Peyer's patch (tissue), 4 donors: Measurements from ENCODE around the gene C11orf58. TPM values are rescaled to one million over a fixed set of nuclear protein-coding genes. Genes with fewer than 3 reads are reported as not detected.

Experiments
- DNase-seq, 3 donors: peaks; one replicate each; pipeline ENCODE4 v3.0.0-alpha.2; 2017 to 2019
- H3K27ac ChIP-seq, 4 donors: fragments of 200-600 bp; sonication (generic); one replicate each; pipeline ENCODE4 v1.5.1; 2016 to 2019
- H3K27me3 ChIP-seq, 2 donors: fragments of 200-600 bp; sonication (generic); one replicate each; pipeline ENCODE4 v1.5.1; 2019
- H3K36me3 ChIP-seq, 3 donors: fragments of 200-600 bp; sonication (generic); one replicate each; pipeline ENCODE4 v1.5.1; 2016 to 2019
- H3K4me1 ChIP-seq, 4 donors: fragments of 200-600 bp; sonication (generic); one replicate each; pipeline ENCODE4 v1.5.1; 2016 to 2019
- H3K4me3 ChIP-seq, 4 donors: fragments of 200-600 bp; sonication (generic); 1 replicate in 3 of 4; 2 replicates in 1 of 4; pipeline ENCODE4 v1.5.1; 2016 to 2019; ENCODE audit warnings: mild to moderate bottlenecking in 1 of 4
- H3K9me3 ChIP-seq, 4 donors: fragments of 200-600 bp; sonication (generic); one replicate each; pipeline ENCODE4 v1.5.1; 2016 to 2019; ENCODE audit warnings: mild to moderate bottlenecking in 1 of 4
- POLR2A ChIP-seq, 2 donors: fragments of 450-650 bp; IDR thresholded peaks; one replicate each; pipeline ENCODE4 v1.5.1; 2017; ENCODE audit warnings: antibody characterized with exemption in 2 of 2, mild to moderate bottlenecking in 2 of 2, moderate library complexity in 2 of 2
- total RNA-seq, 4 donors: library from RNA; depleted of rRNA; stranded (reverse); fragments of >200 nt; gene quantifications; one replicate each; pipeline ENCODE4 v1.1.0, GENCODE V29; 2016
- TF ChIP-seq, protein P1 (sequence below), 6 experiments: fragments of 450-650 bp in 4 of 6; fragments of 200-600 bp in 2 of 6; sonication (generic) in 1 of 6; IDR thresholded peaks; one replicate each; pipeline ENCODE4 v1.5.1; 2017 to 2019; ENCODE audit warnings: antibody characterized with exemption in 6 of 6, mild to moderate bottlenecking in 3 of 6, moderate library complexity in 1 of 6

Gene C11orf58
- total RNA-seq, 4 donors from 2014 or later, result 47.9 to 143 (median 80.3) TPM

DNA sequence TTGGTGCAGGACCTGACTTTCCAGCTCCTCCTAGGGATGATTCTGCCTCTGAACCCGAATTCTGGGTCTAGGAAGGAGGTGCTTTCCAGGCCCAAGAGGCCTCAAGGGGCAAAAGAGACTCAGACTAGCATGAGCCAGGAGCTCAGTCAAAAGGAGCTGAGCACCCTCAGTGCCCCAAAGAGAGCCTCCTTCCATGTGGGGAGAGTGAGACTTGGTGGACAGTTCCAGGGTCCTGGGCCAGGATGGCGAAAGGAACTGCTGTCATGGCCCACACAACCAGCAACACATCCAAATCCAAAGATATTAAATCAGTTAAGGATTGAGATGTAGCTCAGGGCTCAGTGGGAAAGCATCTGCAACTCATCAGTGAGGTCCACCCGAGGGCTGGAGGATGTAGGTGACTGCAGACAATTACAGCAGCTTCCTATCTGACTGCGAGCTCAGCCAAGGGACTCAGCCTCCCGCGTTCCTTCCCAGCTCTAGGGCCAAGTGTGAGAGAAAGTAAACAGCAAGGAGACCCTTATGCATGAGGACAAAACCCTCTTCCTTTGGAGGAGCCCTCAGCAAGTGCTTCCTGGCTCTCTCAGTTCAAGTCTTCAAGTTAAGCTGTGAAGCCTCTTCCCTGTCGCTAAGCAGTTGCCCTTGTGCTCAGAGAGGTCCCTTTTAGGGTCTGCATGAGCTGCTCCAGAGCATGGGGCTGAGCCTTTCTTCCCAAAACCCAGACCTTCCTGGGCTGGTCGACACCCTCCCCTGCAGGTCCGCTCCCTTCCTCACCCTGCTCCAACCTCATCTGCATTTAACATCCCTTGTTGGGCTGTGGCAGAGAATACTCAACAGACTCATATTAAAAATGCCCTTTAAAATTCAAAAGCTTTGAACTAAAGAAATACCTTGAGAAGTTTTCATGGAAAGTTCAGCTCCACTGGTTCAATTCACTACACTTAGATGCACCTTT is 35.8 kb downstream of the C11orf58 start:
- Histone ChIP-seq H3K4me1 (no peaks in the 10 kb centered on the region), H3K9me3 (no peaks in the 10 kb centered on the region), H3K4me3 (no peak overlapping the region), H3K36me3 (peaks cover 0 to 19% (median 0%) of the 10 kb centered on the region in 3 donors), H3K27me3 (no peaks in the 10 kb centered on the region), H3K27ac (no peak overlapping the region)
- no peak for DNase-seq
- TF ChIP-seq, protein P1, sequence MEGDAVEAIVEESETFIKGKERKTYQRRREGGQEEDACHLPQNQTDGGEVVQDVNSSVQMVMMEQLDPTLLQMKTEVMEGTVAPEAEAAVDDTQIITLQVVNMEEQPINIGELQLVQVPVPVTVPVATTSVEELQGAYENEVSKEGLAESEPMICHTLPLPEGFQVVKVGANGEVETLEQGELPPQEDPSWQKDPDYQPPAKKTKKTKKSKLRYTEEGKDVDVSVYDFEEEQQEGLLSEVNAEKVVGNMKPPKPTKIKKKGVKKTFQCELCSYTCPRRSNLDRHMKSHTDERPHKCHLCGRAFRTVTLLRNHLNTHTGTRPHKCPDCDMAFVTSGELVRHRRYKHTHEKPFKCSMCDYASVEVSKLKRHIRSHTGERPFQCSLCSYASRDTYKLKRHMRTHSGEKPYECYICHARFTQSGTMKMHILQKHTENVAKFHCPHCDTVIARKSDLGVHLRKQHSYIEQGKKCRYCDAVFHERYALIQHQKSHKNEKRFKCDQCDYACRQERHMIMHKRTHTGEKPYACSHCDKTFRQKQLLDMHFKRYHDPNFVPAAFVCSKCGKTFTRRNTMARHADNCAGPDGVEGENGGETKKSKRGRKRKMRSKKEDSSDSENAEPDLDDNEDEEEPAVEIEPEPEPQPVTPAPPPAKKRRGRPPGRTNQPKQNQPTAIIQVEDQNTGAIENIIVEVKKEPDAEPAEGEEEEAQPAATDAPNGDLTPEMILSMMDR (IDR thresholded peaks at IDR 0.05), result no peak
- no peak for TF ChIP-seq POLR2A (IDR thresholded peaks at IDR 0.05)

DNA sequence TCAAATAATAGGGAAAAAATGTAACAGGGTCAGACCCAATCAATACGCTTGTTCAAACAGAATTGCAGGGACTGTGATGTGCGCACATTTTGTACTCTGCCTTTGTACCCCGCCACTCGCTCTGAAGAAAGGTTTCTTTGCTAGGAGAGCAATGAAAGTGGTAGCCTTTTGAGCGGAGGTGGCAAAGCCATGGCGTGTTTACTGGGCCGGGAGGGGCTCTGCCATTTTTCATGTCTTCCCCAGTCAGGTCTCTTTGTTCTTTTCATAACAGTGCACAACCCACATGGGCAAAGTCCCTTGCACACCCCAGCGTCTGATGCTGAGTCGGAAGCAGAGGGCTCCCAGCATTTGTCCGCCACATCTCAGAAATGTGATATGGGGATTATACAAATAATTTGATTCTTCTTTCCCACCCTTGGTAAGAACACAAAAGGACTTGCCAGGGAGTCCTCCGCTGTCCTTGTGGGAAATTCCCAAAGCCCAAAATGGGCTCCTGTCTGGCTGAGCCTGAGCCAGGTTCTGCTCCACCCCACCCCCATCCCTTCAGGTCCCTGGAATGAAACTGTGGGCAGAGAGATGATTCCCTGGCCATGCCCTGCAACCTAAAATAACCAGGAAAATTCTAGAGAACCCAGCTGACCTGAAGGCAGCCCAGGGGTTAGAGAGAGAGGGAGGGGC is 36.6 kb downstream of the C11orf58 start:
- no peaks in the 10 kb centered on the region for H3K9me3 ChIP-seq
- H3K4me1 ChIP-seq, result no peaks in the 10 kb centered on the region
- no peak for DNase-seq
- TF ChIP-seq, protein P1 (IDR thresholded peaks at IDR 0.05), result no peak
- TF ChIP-seq POLR2A (IDR thresholded peaks at IDR 0.05), result no peak
- H3K27ac ChIP-seq, result no peak overlapping the region
- no peak overlapping the region for H3K4me3 ChIP-seq
- H3K36me3 ChIP-seq, result peaks cover 0 to 19% (median 0%) of the 10 kb centered on the region in 3 donors
- no peaks in the 10 kb centered on the region for H3K27me3 ChIP-seq

DNA sequence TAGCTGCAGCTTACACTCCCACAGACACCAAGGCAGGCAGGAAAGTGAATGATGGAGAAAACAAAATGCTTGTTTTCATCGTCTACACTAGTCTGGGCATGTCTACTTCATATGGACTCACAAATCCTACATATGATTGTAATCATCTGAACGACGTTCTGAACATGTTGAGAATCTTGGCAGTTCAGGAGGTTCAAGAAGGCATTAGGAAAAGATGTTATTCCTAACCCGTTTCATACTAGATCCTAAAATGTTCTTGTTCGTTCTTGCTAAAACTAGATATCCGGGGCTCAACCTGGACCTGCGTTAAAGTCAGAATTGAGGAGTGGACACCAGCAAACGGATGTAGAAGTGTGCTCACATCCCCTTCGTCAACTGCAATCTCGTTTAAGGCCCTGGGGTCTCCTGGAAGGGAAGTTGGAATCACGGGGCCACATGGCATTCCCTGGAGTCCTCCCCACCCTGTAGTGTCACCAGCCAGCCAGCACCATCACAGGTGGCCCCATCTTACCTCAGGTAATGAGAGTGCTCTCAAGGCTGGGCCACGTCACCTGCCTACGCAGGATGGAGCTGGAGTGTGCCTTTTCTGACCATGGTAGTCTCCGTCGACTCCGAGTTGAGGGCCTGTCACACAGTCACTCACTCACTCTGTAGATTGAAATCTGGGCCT is 37.3 kb downstream of the C11orf58 start:
- H3K36me3 ChIP-seq, result peaks cover 0 to 19% (median 0%) of the 10 kb centered on the region in 3 donors
- TF ChIP-seq, protein P1 (IDR thresholded peaks at IDR 0.05), result no peak
- TF ChIP-seq POLR2A (IDR thresholded peaks at IDR 0.05), result no peak

GRCh38 chr11:16776711-16777612 is 38.5 kb downstream of the C11orf58 start:
- peaks cover 0 to 19% (median 0%) of the 10 kb centered on the region in 3 donors for H3K36me3 ChIP-seq
- no peak overlapping the region for H3K27ac ChIP-seq
- H3K9me3 ChIP-seq, result no peaks in the 10 kb centered on the region
- no peaks in the 10 kb centered on the region for H3K4me1 ChIP-seq
- TF ChIP-seq, protein P1 (IDR thresholded peaks at IDR 0.05), result no peak
- no peak for TF ChIP-seq POLR2A (IDR thresholded peaks at IDR 0.05)
- H3K27me3 ChIP-seq, result no peaks in the 10 kb centered on the region
- no peak overlapping the region for H3K4me3 ChIP-seq
- no peak for DNase-seq

More for the DNA sequence above, 37.3 kb downstream of the C11orf58 start:
- Histone ChIP-seq H3K4me3 (no peak overlapping the region), H3K27ac (no peak overlapping the region), H3K9me3 (no peaks in the 10 kb centered on the region), H3K27me3 (no peaks in the 10 kb centered on the region), H3K4me1 (no peaks in the 10 kb centered on the region)
- no peak for DNase-seq

- no peak for DNase-seq
- TF ChIP-seq, protein P1 (IDR thresholded peaks at IDR 0.05), result no peak
- TF ChIP-seq POLR2A (IDR thresholded peaks at IDR 0.05), result no peak
- Histone ChIP-seq H3K4me1 (no peaks in the 10 kb centered on the region), H3K4me3 (no peak overlapping the region), H3K9me3 (no peaks in the 10 kb centered on the region), H3K27me3 (no peaks in the 10 kb centered on the region), H3K36me3 (peaks cover 0 to 21% (median 0%) of the 10 kb centered on the region in 3 donors), H3K27ac (no peak overlapping the region)
These were observed 39.1 kb downstream of the C11orf58 start for GRCh38 chr11:16777613-16777975.
